GM12865 (cell line): Measurements from ENCODE around the gene GCK.

Experiments
- DNase-seq: peaks from one replicate; pipeline ENCODE4 v3.0.0; 2010; ENCODE audit warnings: low read depth
- H3K4me3 ChIP-seq: 2 replicates; pipeline ENCODE4 v1.5.1; 2011; ENCODE audit warnings: mild to moderate bottlenecking, low read depth, low read length, control low read depth
- TF ChIP-seq, protein P1 (sequence below): IDR thresholded peaks from 2 replicates; pipeline ENCODE4 v1.5.1; 2011; ENCODE audit warnings: low read length, control low read depth, low read depth, inconsistent platforms; ENCODE audit not compliant: insufficient read depth; ENCODE audit errors: missing control alignments

Gene GCK

GRCh38 chr7:44227911-44228310 lies 38.7 kb upstream of the GCK start:
- DNase-seq, result no peak
- no peak overlapping the region for H3K4me3 ChIP-seq
- TF ChIP-seq, protein P1, sequence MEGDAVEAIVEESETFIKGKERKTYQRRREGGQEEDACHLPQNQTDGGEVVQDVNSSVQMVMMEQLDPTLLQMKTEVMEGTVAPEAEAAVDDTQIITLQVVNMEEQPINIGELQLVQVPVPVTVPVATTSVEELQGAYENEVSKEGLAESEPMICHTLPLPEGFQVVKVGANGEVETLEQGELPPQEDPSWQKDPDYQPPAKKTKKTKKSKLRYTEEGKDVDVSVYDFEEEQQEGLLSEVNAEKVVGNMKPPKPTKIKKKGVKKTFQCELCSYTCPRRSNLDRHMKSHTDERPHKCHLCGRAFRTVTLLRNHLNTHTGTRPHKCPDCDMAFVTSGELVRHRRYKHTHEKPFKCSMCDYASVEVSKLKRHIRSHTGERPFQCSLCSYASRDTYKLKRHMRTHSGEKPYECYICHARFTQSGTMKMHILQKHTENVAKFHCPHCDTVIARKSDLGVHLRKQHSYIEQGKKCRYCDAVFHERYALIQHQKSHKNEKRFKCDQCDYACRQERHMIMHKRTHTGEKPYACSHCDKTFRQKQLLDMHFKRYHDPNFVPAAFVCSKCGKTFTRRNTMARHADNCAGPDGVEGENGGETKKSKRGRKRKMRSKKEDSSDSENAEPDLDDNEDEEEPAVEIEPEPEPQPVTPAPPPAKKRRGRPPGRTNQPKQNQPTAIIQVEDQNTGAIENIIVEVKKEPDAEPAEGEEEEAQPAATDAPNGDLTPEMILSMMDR, result no peak

GRCh38 chr7:44226396-44226753 lies 37.1 kb upstream of the GCK start:
- H3K4me3 ChIP-seq, result no peak overlapping the region
- TF ChIP-seq, protein P1, result no peak
- no peak for DNase-seq

DNA sequence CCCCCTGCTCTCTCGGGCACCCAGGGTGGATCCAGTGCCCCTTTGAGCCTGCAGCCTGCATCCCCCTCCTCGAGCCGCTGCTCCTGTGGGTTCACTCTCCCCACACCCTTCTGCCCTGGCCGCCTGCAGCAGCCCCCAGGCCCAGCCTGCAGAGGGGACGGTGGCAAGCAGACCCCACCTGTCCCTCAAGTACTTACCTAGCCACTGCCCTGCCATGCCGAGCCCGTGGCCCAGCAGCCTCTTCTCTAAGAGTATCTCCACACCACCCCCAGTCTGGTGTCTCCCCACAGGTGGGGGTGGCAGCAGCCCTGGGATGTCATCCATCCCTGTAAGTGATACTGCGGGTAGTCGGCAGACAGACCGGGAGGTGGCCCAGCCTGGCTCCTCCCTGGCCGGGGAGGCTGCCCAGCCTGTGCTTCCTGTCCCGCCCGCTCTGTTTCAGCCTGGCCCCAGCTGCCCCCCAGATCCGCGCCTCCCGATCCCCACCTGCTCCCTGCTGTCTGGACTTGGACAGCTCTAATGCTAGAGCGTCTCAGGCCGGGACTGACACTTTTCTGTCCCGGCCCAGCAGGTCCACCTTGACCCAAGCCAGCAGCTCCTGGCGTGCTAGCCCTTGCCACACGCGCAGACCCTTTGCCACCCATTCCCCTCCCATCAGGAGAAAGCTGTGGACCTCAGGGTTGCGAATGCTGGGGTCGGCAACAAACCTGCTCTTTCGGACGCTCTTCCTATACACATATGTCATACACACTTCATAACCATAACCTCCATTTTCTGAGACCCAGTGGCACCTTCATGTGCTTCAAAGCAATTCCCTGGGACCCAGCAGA lies 36.5 kb upstream of the GCK start:
- H3K4me3 ChIP-seq, result no peak overlapping the region
- TF ChIP-seq, protein P1, result no peak
- no peak for DNase-seq

DNA sequence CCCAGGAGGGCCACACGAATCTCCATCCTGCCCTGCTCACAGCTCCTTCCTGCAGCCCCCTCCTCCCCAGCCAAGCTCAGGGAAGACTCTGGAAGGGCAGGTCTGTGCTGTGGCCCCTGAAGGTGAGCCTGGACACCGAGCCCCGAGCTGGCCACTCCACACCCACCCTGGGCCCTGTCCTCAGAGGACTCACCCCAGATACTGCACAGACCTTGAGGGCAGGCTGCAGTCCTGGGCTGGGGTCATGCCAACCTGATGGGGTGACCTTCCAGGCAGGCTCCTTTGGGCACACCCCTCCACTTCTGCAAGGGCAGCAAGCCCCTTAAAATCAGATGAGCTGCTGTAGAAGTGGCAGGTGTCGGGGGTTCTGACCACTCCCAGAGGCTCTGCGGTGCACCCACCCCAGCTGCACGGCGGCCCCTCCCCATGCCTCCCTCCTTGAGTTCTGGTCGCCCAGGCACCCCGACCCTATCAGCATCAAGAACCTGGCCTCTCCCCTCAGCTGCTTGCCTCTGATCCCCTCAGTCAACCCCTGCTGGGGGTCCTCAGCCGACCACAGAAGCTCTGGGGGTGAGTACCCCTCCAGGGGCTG lies 35.8 kb upstream of the GCK start:
- TF ChIP-seq, protein P1, result no peak
- no peak overlapping the region for H3K4me3 ChIP-seq
- no peak for DNase-seq

- TF ChIP-seq, protein P1, result no peak
- no peak overlapping the region for H3K4me3 ChIP-seq
- DNase-seq, result no peak
These were observed 35.1 kb upstream of the GCK start for GRCh38 chr7:44224080-44224973.

DNA sequence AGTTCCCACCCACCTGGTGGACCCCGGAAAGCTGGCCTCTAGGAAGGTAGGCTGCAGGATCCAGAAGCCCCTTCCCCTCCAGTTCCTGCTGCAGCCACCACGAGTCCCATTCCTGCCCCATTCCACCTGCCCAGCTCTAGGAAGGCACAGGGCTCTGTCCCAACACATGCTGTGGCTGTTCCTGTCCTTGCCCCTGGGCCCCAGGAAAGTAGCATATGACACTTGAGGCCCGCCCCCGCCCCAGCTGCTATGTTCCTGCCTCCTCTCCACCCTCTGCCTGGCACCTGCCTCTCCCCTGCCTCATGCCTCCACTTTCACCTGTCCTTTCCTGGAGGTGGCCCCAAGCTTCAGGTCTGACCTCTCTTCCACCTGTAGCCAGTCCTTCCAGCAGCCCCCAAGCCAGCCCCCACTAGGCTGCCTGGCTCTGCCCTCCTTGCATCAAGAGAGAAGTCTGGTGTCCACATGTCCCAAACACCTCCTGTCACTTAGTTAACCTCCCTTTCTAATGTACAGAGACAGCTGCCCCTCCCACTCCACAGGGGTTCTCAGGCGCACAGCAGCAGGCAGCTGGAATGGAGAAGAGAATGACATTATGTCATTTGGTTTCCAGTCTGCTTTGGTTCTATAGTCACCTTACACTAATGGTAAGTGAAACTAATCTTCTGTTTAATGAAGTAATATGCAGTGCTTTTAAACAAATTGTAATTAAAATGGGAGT lies 34.3 kb upstream of the GCK start:
- no peak overlapping the region for H3K4me3 ChIP-seq
- no peak for DNase-seq
- TF ChIP-seq, protein P1, result no peak
